ENCODE results near the gene MDK.

The MDK gene

DNA sequence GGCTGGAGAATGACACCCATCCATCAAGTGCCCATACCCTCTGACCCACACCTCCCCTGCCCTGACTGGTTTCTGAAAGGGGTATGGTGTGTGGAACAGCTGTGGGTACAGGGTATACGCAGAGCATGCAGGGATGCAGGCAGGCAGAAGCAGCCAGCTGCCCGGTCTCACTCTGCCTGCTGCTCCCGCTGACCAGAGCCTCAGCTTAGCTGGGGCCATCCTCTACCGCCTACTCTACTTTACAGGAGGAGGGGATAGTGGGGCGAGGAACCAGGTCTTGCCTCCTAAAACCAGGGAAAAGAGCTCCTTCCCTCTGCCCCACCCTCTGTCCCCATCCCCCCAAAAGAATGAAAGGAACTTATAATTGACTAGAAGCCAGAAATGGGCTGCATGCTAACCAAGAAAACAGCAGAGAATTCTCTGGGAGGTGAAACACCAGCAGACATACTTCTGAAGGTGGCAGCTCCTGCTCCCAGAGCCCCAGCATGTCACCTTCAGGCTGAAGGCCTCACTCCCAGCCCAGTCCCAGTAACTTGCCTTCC, 23.1 kb downstream of the MDK start:
- DNase-seq (ENCODE audit: low read depth), result no peak

DNA sequence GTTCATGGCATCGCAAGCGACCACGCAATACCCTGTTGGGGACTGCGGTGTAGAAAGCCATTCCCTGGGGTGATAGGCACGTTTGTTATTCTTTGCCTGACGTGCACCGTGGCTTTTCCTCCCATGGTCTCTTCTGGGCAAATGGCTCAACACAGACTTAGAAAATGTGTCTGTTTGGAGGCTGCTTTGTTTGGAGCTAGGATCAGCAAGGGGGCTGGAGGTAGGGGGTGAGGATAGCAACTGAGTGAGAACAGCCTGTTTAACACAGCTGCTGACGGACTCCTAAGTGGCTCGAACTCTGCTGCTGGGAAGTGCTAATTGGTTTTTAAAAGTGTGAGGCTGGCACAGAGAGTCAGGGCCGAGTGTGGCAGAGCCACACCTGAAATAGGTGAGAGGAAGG, 26.2 kb downstream of the MDK start:
- DNase-seq (ENCODE audit: low read depth), result no peak

DNA sequence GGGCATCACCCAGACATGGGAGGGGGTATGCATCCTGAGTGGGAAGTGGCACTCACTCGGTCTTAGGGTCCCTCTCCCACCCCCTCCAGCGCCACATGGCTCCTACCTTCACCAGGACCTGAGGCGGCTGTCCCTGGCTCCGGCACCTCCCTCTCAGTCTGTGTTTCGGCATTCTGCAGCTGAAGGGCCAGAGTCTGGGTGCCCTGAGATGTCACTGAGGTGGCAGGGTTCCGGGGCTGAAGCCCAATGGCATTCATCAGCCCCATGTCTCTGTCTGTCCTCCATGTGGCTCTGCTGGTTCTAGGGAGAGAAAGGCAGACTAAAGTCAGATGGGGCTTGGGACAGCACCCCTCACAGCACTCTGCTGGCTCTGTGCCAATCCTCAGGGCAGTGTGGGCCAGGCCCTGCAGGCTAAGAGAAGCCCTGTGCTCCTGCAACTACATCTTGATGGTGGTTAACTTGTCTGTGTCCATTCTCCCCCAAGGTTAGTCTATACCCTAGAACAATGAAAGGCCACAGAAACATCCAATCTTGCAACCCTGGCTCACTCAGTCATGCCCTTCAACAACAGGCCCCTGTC, 27.0 kb downstream of the MDK start:
- DNase-seq (ENCODE audit: low read depth), result no peak

DNA sequence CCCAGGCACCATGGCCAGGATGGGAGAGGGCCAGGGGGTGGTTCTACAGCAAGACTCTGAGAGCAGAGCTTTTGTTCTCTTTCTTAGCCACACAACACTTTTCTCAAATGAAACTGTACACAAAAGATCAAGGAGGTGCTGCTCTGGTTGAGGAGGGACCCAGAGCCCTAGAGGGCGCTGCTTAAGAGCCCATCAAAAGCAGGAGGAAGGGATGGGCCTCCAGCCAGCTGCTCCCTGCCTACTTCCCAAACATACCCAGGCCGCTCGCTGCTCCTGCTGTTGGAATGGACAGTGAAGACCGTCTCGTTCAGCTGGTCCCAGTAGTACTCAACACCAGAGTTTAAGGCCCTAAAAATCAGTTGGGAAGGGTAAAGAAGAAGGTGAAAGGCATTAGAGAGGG, 28.6 kb downstream of the MDK start:
- no peak for DNase-seq (ENCODE audit: low read depth)

DNA sequence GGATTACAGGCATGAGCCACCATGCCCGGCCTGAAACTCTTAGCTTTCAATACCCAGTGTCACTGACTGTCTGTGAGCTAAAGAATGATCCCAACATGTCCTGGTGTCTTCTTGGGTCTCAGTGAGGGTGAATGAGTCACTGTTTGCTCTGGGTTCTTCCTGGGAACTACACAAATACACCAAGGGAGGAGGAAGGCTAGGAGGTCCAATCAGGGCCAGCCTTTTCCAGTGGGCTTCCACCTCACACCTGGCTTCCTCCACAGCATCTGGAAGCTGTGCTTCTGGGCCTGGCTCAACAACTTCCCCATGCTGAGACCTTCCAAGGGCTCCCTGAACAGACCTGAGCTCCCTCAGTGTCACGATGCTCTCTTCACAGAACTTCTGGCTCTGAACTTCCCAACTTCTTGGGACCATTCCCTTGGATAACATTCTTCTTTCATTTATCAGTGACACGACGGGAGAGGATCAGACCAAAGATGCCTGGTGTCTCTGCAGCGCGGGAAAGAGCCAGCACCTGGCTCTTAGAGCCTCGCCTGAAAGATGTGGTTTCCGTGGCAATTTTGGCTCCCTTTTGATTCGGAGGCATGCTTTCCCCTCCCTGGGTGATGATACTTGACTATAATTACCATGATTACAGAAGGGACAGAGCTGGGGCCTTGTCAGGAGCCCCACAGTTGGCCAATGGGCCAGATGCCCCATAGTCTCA, 32.4 kb downstream of the MDK start:
- no peak for DNase-seq (ENCODE audit: low read depth)

DNA sequence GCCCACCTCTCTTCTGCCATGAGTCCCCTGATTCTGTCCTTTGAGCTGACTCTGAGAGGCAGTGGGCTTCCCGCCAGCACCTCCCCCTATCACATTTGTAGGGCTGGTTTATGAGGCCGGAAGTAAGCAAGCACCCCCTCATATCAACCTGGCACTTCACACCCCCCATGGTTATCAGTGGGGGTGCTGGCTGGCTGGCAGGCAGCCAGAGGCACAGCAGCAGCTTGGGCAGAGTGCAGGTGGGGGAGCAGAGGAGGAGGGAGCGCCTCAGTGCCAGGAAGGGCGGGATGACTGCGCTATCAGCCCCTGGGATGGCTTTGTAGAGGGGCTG, 33.0 kb downstream of the MDK start:
- no peak for DNase-seq (ENCODE audit: low read depth)

DNA sequence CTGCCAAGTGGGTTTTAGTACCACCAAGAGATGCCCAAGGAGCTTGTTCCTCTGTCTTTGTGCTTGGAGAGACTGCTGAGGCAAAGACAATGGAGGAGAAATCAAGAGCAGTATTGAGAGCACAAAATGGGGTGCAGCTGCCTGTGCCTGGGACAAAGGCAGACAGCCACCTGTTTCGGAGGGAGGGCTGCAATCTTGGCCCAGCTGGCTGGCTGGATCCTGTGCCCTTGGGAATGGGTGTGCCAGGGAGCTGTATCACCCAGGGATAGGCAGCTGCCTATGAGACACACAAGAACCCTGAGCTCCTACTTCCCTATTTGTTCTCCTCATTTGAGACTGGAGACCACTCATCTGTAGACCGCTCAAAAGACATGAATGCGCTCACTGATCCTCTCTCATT, 33.4 kb downstream of the MDK start:
- DNase-seq (ENCODE audit: low read depth), result no peak

DNA sequence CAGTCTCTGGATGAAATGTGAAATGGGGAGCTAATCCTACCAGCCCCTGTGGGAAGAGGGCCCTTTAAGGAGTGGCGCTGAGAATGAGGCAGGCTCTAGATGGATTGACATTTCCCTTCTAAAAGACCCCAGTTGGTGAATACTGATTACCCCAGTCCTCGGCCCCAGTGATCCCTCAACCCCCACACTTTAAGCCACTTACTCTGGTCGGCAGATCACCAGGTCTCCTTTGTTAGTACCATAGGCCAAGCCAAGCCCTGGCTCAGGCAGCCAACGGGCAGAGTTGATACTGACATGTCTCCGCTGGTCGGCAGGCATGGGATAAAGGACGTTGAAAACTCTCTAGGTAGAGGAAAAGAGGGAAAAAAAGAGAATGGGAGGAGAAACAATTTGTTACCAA, 36.2 kb downstream of the MDK start:
- DNase-seq (ENCODE audit: low read depth), result no peak

DNA sequence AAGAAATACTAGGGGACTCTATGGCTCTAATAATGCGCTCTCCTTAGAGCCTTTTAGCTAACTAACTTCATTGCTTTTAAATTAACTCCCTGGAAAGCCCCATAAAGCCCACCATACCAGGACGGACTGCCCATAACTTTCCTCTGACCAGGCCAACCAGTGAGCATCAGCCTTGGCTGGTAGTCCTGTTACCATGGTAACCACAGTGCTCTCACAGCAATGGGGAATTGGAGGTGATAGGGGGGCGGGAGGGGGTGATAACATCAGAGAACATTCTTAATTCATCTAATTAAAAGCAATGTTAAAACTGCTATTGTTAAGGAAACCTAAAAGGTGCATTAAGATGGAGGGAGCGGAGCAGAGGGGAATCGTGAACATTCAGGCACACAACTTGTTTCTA, 37.3 kb downstream of the MDK start:
- no peak for DNase-seq (ENCODE audit: low read depth)

DNA sequence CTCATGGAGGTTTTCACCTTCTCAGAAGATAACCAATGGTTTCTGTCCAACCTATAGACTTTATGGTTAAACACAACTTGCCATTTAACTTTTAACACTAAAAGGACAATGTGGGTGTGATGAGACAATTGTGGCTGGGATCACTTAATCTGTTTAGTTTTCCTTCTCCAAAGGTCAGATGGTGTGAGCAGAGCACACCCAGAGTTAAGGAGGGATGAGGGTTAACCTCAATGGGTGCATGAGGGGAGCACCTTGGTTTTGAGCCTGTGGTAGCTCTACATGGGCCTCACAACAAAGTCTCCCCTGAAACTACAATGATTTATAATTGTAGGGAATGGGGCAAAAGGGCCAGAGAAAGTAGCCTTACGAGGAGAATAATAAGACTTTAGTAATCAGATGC, 39.0 kb downstream of the MDK start:
- no peak for DNase-seq (ENCODE audit: low read depth)

DNA sequence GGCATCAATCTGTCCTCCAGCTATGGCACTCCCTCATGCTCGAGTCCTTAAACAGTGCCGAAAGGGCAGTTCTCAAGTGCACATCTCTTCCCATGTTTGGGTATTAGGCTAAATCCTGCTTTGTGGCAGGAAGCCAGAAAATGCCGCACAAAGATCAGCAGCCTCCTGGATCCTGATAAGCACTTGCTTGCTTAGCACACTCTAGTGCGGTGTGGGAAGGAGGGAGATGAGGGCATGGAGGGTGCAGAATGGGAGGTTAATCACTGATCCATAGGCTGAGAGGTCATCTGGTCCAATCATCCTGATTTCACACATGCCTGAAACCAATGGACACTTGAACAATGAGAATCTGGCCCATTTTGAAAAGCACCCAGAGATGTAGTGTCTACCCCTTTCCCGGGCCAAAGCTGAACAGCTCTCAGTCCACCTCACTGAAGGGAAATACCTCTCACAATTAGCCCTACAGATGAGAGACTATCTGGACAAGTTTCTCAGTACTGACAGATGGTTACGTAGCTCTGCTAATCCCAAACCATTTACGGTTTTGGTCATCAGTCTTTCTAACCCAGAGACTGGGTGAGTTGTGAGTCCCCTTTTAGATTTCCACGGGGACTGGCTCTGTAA, 39.9 kb downstream of the MDK start:
- no peak for DNase-seq (ENCODE audit: low read depth)

DNA sequence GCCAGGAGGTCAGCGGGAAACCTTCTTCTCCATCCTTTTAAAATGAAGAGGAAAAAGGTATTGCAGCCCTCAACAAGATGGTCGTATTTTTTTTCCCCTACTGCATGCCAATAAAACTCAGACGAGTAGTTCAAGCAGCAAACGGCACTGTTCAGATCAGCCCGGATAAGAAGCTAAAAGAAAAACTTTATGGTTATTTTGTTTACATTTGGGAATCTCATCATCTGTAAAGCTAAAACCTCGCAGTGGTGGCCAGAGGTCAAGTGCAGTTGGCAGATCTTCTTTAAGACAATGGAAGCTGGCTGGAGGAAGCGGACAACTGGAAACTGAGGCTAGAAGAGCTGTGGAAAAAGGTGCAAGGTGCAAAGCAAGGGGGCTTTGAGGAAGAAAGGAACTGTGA, 41.1 kb downstream of the MDK start:
- DNase-seq (ENCODE audit: low read depth), result no peak

DNA sequence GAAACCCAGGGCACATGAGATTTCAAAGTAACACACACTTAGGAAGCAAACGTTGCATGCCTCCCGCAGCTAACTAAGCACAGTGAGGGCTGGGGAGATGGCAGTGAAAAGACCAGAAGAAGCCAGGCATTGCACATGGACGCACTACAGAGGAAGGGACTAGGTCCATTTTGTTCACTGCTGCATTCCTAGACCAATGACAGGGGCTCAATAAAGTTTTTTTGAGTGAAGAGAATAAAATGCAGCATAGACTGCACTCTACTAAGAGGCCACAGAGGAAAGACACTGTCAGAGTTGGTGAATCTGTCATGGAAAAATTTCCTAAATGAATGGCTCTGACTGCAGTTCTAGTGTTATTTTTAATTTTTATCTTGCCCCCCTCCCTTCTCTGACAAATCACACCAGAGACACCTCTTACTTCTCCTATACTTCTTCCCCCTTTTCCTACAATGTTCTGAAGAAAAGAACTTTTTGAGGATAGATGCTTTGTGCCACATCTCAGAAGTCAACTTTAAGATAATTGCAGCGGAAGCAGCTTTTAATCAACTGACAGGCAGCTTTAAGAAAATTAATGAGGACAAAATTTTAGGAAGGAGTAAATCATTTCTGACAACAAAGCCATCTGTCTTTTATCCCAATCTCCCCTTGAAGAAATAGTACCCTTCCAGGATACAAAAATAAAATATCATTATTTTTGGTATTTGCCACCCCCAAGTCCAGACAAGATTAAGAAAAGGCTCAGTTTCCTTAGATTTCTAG, 44.9 kb downstream of the MDK start:
- no peak for DNase-seq (ENCODE audit: low read depth)

DNA sequence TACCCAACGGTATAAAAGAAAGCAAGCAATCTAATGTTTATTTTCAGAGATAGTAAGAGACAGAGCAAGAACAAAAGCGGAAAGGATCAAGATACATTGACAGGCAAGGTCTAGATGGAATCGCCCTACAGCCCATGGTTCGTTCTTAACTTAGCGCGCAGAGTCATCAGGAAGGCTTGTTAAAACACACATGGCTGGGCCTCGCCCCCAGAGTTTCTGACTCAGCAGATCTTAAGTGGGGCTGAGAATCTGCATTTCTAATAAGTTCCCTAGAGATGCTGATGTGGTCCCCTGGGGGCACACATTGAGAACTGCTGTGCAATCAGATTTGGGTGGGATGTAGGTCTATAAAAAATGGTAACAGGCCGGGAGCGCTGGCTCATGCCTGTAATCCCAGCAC, 45.9 kb downstream of the MDK start:
- no peak for DNase-seq (ENCODE audit: low read depth)

DNA sequence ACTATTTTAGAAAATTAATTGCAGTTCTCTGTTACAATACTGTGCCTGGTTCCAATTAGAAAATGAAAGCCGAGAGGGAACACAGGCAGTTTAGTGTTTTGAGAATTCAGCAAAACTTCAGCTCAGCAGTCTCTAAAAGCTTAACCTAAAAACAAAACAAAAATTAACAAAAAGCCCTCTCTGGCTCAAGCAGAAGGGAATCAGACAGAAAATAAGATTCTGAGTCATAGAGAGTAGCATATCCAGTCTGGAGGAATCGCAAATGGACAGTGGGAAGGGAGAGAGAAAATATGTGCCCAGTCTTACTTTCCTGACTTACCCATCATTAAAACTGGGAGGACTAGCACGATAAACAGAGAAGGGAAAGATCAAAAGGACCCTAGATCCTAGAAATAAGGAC, 48.2 kb downstream of the MDK start:
- no peak for DNase-seq (ENCODE audit: low read depth)

DNA sequence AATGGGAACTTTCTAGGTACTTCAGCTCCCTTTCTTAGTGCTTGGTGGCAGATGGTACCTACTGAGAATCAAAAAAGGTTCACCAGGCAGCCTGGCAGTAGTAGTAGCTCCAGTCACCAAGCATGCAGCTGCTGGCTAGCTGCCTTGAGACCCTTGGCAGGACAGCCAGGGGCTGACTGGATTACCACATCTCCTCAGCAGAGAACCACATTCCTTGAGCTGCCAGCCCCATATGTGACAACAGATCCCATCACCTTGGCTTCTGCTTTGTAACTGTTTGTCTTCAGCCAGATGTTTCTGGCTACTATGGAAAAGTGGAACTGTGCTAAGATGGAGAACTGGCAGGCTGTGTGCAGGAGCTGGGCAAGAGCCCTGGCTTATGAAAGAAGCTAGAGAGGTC, 49.7 kb downstream of the MDK start:
- no peak for DNase-seq (ENCODE audit: low read depth)

Measured in stromal cell of bone marrow (primary cell).